ENCODE results near the gene CKS1B.

Gene CKS1B

GRCh38 chr1:155002464-155003226 is 28.2 kb downstream of the CKS1B start, which contains the start of gene ZBTB7B:
Gene ZBTB7B, plus strand, starts transcription at chr1:155002802. Its CDS starts 11,859 bp downstream, at chr1:155014661.
- no peak for DNase-seq (ENCODE audit: low read depth in 2 of 2)

GRCh38 chr1:155003227-155003765 is 28.8 kb downstream of the CKS1B start:
- DNase-seq (ENCODE audit: low read depth in 2 of 2): no peak

- DNase-seq (ENCODE audit: low read depth in 2 of 2): no peak
Measured at GRCh38 chr1:155003766-155004351, 29.4 kb downstream of the CKS1B start.

GRCh38 chr1:155004352-155005075 is 30.0 kb downstream of the CKS1B start:
- DNase-seq (ENCODE audit: low read depth in 2 of 2): no peak

DNA sequence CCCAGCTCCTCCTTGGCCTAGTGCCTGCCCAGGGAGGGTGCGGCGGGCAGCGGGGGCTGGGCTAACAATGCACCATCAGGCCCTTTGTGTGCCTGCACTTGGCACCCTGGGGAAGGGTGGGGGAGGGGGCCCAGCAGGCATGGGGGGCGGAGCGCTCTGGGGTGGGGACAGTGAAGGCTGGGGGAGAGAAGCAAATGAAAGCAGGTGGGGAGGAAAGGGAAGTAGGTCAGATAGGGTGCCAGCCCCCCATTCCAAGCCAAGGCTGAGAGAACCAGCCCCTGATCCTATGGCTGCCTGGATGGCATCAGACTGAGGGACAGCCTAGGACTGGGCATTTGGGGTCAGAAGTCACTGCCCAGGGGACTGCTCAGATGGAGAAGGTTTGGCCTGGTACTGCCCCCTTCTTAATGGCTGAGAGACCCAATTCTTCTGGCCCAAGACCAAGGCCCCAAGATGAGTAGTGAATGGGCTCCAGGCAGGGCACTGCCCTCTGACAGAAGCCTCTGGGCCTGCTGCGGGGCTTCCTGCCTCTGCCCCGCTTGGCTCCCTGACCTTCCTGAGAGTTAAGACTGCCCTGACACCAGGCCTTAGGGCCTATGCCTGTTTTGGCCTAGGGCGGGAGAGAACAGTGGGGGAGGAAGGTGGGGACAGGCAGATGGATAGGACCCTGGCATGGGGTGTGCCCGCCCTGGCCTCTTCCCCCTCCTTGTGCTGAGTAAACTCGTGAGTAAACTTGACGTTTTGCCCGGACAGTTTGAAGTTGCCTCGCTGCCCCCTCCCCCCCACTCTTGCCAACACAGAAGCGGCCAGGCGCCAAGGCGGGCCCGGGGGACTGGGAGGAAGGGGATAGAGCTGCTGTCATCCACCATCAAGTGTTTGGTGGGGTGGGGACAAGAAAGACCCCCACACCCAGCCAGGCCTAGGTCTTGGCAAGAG is 30.9 kb downstream of the CKS1B start:
- DNase-seq (ENCODE audit: low read depth in 2 of 2): no peak

- no peak for DNase-seq (ENCODE audit: low read depth in 2 of 2)
Measured at GRCh38 chr1:155006601-155007101, 32.2 kb downstream of the CKS1B start.

DNA sequence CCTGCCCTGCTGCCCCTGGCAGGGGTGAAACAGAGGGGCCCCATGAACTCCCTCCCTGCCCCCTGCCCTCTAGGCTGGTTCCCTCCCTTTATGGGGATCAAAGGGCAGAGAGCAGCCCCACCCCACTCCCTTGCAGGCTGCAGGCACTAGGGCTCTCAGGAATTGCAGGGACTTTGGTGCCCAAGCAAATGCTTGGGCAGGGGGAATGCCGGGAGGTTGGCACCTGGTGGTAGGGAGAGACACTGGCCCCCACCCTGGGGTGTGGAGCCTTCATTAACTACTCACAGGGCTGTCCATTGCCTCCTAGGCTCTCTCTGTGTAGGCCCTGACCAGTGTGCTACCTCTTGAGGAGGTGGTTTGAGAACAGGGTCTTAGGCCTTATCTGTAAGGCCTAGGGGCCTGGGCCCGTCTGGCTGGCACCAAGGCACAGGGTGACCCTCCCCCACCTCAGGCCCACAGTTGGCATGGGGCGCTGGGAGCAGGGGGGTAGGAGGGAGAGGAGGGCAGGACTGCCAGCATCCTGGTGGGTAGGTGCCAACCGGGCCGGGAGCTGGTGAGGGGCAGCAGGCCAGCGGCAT is 32.9 kb downstream of the CKS1B start:
- no peak for DNase-seq (ENCODE audit: low read depth in 2 of 2)

DNA sequence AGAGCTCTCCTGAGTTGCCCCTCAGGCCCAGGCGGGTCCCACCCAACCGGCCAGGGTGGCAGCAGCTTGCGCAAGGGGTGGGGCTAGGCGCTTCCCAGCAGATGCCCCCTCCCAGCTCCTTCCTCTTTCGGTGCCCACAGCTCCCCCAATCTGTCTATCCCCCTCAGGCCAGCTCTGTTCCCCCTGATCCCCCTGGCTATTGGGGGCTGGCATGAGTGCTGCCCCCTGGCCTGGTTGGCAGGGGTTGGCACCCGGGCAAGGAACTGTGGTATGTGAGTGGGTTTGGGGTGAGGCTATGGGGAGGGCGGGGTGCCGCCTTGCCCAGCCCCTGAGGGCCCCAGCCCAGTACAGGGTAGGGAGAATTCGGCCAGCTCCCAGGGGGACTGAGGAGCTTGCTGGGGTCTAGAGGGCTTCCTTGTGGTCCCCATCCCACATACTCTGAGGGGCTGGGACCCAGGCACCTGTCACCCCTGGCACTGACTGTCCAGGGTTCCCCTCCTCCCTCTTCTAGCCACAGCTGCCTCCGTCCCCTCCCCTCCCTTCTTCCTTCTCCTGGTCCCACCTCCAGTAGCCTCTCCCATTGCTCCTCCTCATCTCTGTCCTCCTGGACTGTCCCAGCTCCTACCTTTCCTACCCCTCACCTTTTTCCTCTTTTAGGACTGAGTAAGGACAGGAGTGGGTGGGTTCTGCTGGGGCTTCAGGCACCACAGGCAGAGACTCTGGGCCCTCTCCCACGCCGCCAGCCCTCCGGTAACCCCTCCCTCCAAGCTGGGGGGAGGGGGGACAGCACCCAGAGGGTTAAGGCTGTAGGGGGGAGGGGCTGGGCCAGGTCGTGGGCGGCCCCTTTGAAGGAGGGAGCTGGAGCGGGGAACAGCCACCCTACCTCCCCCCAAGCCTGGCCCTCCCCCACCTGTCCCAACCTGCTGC is 33.8 kb downstream of the CKS1B start:
- DNase-seq (ENCODE audit: low read depth in 2 of 2): no peak

DNA sequence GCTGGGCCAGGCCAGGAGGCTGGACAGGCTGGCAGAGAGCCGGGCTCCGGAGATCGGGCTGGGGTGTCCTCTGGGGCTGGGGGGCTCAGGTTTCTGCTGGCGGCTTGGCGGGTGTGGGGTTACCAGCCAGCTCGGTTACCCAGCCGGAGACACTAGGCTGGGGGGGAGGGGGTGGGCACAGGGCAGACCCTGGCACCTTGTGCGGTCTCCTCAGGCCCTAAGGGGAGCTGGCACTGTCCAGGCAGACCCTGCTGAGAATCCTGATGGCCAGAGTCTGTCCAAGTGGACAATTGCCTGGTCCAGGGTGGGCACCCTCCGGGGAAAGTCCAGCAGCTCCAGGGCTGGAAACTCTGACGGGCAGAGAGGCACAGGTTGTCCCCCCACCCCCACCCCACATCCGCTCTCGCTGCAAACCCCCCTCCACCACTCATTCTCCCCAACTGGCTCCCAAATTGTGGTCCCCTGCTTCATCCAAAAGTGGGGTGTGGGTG is 34.8 kb downstream of the CKS1B start:
- no peak for DNase-seq (ENCODE audit: low read depth in 2 of 2)

- no peak for DNase-seq (ENCODE audit: low read depth in 2 of 2)
Measured at GRCh38 chr1:155009742-155010141, 35.3 kb downstream of the CKS1B start.

DNA sequence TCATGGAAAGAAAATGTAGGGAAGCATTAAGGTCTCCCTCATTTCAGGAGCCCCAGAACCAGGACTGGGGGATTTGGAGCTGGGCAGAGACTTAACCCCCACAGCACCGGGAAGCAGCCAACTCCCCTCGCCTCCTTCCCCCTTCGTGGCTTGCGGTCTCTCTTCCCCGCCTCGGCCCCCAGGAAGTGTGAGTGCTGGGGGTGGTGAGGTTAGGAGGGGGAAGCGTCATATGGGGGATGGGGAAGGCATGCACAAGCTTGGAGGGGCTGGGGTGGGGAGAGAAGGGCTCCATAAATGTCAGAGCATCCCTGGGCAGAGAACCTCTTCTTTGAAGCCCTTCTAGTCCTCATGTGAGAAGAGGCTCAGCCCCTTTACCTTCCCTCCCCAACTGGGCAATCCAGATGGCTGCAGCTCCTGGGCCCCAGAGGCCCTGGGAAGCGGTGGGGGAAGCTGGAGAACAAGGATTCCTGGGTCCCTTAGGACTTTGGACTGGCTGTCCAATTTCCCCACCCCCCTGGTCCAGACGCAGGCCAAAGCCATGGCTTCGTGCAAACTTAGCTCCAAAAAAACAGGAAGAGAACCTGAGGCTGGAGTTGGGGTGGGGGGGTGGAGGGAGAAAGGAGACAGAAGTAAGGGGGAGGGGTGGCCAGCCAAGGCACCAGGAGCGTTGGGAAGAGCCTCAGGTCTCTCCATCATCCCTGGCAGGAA is 35.9 kb downstream of the CKS1B start:
- DNase-seq (ENCODE audit: low read depth in 2 of 2): no peak

DNA sequence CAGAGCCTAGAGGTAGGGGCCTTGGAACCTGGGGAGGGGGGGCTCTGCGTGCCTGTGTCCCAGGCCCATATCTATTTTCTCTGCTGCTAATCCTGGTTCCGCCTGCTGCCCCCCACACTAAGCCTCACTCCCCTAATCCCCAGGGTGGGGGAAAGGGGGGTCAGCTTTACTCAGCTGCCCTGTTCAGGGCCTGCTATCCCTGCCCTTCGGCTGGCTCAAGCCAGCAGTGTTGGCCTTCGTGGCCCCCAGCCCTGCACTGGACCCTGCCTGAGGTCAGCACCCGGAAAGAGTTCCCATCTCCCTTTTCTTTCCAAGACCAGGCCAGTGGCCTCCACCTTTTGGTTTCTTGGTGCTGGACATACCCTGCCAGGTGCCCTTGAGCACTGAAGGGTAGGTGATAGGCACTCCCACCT is 36.5 kb downstream of the CKS1B start:
- no peak for DNase-seq (ENCODE audit: low read depth in 2 of 2)

GRCh38 chr1:155011437-155012025 is 37.0 kb downstream of the CKS1B start:
- DNase-seq (ENCODE audit: low read depth in 2 of 2): no peak

- DNase-seq (ENCODE audit: low read depth in 2 of 2): no peak
Measured at GRCh38 chr1:155012026-155012546, 37.6 kb downstream of the CKS1B start.

- DNase-seq (ENCODE audit: low read depth in 2 of 2): no peak
Measured at GRCh38 chr1:155012776-155013602, 38.5 kb downstream of the CKS1B start.

DNA sequence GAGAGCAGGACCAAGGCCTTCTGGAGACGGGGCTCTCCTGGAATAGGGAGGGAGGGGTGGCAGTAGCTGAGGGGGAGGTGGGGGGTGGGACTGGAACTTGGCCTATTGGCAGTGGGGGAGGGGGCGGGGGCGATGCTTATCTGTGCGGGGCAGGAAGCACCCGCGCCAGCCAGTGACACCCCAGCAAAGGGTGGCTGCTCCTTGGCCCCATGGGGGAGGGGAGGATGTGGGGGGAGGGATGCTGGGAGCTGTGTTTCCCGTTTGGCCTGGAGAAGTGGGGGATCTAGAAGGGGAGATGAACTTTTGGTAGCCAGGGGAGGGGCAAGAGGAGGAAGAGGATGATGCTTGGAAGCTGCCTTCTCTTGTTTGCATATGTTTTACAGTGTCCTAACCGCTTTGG is 39.2 kb downstream of the CKS1B start:
- no peak for DNase-seq (ENCODE audit: low read depth in 2 of 2)
